GM04503 (cell line): Measurements from ENCODE around the gene THAP8.
A peak's percentile ranks its signal among the peaks of the same experiment; 100 is the strongest.

ENCODE experiments used
- DNase-seq: peaks from one replicate; pipeline ENCODE4 v3.0.0-alpha.2; 2012; ENCODE audit warnings: low read depth

The THAP8 gene

GRCh38 chr19:35995048-35995993 lies 58.8 kb downstream of the THAP8 start, which contains the start of gene SDHAF1:
Gene SDHAF1 (plus strand): TSS chr19:35995188. CDS start chr19:35995275, 87 bp downstream.
- DNase-seq, result peak; percentile 47

DNA sequence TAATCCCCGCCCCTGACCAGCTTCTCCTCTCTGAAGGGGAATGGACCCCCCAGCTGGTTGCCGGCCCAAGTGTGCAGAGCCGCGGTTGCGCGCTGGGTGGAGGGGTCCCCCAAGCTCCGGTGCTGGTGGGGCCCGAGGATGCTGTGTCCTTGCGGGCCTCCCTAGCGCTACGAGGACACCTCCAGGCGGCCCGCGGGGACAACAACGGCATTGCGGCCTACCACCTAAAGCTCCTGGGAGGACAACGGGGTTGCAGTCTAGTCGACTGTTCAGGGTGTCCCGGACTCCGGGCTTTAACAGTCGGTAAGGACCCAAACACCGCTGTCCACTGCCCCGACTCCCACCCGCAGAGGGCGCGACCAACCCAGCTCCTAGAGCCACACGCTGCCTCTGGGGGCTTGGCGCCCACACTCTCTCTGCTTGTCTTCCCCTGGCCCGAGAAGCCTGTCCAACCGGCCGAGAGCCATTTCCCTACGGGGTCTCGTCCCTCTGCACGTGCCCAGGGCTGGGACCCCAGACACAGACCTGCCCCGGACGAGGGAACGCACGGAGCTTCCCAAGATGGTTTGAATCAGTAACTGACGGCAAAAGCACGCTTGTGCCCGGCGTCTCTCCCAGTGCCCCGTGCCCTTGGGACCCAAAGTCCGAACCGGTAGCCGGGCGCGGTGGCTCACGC lies 60.0 kb downstream of the THAP8 start:
- no peak for DNase-seq

DNA sequence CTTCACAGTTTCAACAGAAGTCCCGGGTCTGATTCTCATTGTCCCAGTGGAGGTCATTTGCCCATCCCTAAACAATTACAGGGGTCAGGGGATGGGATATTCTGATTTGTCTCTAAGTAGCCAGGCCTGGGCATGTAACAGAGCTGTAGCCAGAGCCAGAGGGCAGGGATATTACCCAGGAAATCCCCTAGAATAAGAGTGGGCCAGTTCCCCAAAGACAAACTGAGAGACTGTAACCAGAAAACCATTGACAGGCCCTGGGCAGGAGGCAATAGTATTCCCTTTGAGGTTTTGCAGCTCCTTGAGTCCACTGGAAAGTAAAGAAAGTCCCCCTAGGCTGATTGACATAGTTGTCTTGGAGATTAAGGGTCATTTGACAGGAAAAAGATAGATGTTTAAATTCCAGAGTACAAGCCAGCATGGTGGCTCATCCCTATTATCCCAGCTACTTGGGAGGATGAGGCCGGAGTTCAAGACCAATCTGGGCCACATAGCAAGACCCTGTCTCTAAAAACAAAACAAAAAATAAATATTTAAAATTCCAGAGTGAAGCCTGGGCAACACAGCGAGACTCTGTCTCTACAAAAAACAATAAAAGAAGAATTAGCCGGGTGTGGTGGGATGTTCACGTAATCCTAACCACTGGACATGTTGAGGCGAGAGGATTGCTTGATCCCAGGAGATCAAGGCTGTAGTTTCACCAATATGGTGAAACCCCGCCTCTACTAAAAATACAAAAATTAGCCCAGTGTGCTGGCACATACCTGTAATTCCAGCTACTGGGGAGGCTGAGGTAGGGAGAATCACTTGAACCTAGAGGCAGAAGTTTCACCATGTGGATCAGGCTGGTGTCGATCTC lies 60.9 kb downstream of the THAP8 start:
- DNase-seq, result no peak

GRCh38 chr19:35991731-35992450 lies 62.2 kb downstream of the THAP8 start:
- no peak for DNase-seq

DNA sequence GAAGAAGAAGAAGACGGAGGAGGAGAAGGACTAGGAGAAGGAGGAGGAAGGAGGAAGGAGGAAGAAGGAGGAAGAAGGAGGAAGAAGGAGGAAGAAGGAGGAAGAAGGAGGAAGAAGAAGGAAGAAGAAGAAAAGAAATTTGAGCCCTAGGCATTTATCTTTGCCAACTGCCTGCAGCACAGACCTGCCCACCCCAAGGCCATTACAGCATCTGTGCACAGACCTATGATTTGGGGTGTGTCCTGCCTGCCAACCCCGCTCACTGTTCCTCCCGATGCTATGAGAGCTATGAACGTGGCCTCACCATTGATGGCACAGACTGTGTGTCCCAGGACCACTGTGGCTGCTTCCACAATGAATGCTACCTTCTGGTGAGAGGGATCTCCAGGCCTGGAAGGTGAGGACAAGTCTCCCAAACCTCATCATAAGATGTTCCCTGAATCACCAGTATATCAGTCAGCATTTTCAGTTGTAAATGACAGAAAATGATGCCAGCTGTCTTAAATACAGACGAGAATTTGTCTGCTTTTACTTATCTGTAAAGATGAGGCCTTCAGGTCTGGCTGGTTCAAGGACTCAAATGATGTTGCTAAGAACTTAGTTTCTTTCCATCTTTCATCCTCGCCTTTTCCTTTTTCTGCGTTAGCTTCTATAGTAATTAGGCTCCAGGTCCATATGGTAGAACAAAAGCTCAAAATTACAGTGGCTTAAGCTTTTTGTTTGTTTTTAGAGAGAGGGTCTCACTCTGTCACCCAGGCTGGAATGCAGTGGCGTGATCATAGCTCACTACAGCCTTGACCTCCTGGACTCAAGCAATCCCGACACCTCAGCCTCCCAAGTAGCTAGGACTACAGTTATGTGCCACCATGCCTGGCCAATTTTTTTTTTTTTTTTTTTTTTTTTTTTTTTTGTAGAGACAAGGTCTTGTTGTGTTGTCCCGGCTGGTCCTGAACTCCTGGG lies 63.0 kb downstream of the THAP8 start:
- no peak for DNase-seq

GRCh38 chr19:35990156-35990555 lies 63.9 kb downstream of the THAP8 start:
- DNase-seq, result no peak

DNA sequence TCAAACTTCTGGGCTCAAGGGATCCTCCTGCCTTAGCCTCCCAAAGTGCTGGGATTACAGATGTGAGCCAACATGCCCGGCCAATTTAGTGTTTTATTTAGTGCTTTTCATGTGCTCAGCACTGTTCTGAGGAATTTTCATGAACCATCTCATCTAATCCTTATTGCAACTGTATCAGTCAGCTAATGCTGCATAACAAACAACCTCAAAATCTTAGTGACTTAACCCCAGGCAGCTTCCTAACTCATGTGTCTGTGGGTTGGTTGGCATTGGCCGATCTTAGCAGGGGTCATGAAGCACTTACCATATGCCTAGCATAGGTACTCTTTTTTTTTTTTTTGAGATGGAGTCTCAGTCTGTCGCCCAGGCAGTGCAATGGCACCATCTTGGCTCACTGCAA lies 65.3 kb downstream of the THAP8 start:
- no peak for DNase-seq

DNA sequence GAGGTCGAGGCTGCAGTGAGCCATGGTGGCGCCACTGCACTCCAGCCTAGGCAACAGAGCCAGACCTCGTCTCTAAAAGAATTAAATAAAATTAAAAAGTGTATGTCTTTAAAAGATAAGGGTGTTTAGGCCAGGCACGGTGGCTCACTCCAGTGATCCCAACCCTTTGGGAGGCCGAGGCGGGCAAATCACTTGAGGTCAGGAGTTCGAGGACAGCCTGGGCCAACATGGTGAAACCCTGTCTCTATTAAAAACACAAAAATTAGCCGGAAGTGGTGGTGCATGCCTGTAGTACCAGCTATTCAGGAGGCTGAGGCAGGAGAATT lies 66.6 kb downstream of the THAP8 start:
- DNase-seq, result no peak

DNA sequence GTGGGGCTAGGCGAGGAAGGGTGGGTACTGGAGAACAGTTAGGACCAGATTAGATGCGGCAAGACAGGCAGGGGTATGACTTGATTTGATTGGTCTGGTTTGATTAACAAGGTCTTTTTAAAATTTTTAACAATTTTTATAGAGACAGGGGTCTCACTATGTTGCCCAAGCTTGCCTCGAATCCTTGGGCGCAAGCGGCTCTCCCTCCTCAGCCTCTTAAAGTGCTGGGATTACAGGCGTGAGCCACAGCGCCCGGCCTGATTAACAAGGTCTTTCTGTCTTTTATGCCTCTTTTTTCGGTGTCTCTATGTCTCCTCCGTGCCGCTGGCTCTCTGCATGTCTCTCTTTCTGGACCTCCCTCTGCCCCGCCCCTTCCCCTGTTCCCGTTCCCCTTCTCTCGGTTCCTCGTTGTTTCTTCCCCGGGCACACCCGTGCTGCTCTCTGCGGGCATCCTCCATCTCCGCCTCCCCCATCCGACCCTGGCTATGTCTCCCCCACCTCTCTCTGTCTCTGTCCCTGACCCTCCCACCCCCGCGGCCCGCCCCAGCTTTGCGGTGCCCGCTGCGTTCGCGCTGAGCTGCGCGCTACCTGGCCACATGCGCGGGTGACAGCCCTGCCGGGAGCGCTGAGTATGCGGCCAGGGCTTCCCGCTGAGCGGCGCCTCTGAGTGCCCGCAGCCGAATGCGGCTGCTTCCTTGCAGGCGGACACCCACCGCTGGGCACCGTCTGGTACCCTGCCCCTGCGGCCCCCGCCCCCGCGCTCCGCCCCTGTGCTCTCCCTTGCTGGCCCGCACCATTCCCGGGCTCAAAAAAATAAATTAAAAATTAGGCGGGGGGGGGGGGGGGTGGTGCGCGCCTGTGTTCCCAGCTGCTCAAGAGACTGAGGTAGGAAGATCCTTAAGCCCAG lies 67.2 kb downstream of the THAP8 start:
- no peak for DNase-seq

GRCh38 chr19:35986111-35986510 lies 68.0 kb downstream of the THAP8 start:
- no peak for DNase-seq
